H9 (cell line): Measurements from ENCODE around the gene LRCH1. TPM values are rescaled to one million over a fixed set of nuclear protein-coding genes. Genes with fewer than 3 reads are reported as not detected.

ENCODE experiments used
- DNase-seq: peaks from one replicate; pipeline ENCODE4 v3.0.0-alpha.2; 2017
- H2AFZ ChIP-seq: one replicate; pipeline ENCODE4 v1.6.1; 2013; ENCODE audit warnings: mild to moderate bottlenecking, low read length, control low read depth, moderate library complexity
- H2AK5ac ChIP-seq: 2 replicates; pipeline ENCODE4 v1.6.1; 2013; ENCODE audit warnings: low read length, control low read depth, mixed read lengths; ENCODE audit not compliant: insufficient read length
- H2BK120ac ChIP-seq: one replicate; pipeline ENCODE4 v1.6.1; 2013; ENCODE audit warnings: low read depth, mild to moderate bottlenecking, low read length, control low read depth, inconsistent platforms; ENCODE audit not compliant: poor library complexity, severe bottlenecking
- H2BK12ac ChIP-seq: 2 replicates; pipeline ENCODE4 v1.6.1; 2013; ENCODE audit warnings: low read length, control low read depth, mixed read lengths, low read depth; ENCODE audit not compliant: insufficient read length
- H2BK15ac ChIP-seq: 2 replicates; pipeline ENCODE4 v1.6.1; 2013; ENCODE audit warnings: low read depth, low read length, control low read depth
- H2BK20ac ChIP-seq: one replicate; pipeline ENCODE4 v1.6.1; 2013; ENCODE audit warnings: low read depth, mild to moderate bottlenecking, low read length, control low read depth, inconsistent platforms; ENCODE audit not compliant: poor library complexity, severe bottlenecking
- H2BK5ac ChIP-seq: 2 replicates; pipeline ENCODE4 v1.6.1; 2013; ENCODE audit warnings: low read length, control low read depth, mixed read lengths; ENCODE audit not compliant: insufficient read length
- H3K14ac ChIP-seq: 2 replicates; pipeline ENCODE4 v1.6.1; 2013; ENCODE audit warnings: low read length, control low read depth; ENCODE audit not compliant: insufficient read depth
- H3K18ac ChIP-seq: 2 replicates; pipeline ENCODE4 v1.6.1; 2013; ENCODE audit warnings: low read depth, mild to moderate bottlenecking, mixed read lengths, low read length, control low read depth; ENCODE audit not compliant: insufficient read length
- H3K23ac ChIP-seq: 2 replicates; pipeline ENCODE4 v1.6.1; 2013; ENCODE audit warnings: low read length, control low read depth, mixed read lengths, low read depth; ENCODE audit not compliant: insufficient read length
- H3K23me2 ChIP-seq: 2 replicates; pipeline ENCODE4 v1.6.1; 2013; ENCODE audit warnings: low read depth, mild to moderate bottlenecking, mixed read lengths, low read length, control low read depth; ENCODE audit not compliant: insufficient read length, poor library complexity, severe bottlenecking
- H3K27ac ChIP-seq: 2 replicates; pipeline ENCODE4 v1.5.1; 2013; ENCODE audit warnings: low read length, control low read depth, mixed read lengths, low read depth; ENCODE audit not compliant: insufficient read length
- H3K27me3 ChIP-seq: 2 replicates; pipeline ENCODE4 v1.6.1; 2013; ENCODE audit warnings: low read length, control low read depth, inconsistent platforms; ENCODE audit not compliant: insufficient read depth
- H3K4ac ChIP-seq: 2 replicates; pipeline ENCODE4 v1.6.1; 2013; ENCODE audit warnings: low read depth, mild to moderate bottlenecking, control low read depth, inconsistent platforms, low read length, moderate library complexity
- H3K4me1 ChIP-seq: 2 replicates; pipeline ENCODE4 v1.6.1; 2013; ENCODE audit warnings: low read length, control low read depth, inconsistent platforms; ENCODE audit not compliant: insufficient read depth
- H3K4me2 ChIP-seq: 2 replicates; pipeline ENCODE4 v1.6.1; 2013; ENCODE audit warnings: low read length, control low read depth, mixed read lengths; ENCODE audit not compliant: insufficient read length, insufficient read depth
- H3K56ac ChIP-seq: 2 replicates; pipeline ENCODE4 v1.6.1; 2013; ENCODE audit warnings: low read depth, mild to moderate bottlenecking, mixed read lengths, low read length, control low read depth; ENCODE audit not compliant: insufficient read length
- H3K79me1 ChIP-seq: 2 replicates; pipeline ENCODE4 v1.6.1; 2013; ENCODE audit warnings: low read depth, mild to moderate bottlenecking, moderate library complexity, low read length, control low read depth, inconsistent platforms; ENCODE audit not compliant: insufficient read depth, poor library complexity, severe bottlenecking
- H3K79me2 ChIP-seq: 2 replicates; pipeline ENCODE4 v1.6.1; 2013; ENCODE audit warnings: low read length, control low read depth, inconsistent platforms; ENCODE audit not compliant: insufficient read depth
- H3K9ac ChIP-seq: 2 replicates; pipeline ENCODE4 v1.6.1; 2013; ENCODE audit warnings: low read length, control low read depth, mixed read lengths; ENCODE audit not compliant: insufficient read length; ENCODE audit errors: extremely low read depth
- H3K9me3 ChIP-seq: one replicate; pipeline ENCODE4 v1.6.1; 2013; ENCODE audit warnings: low read depth, low read length, inconsistent platforms; ENCODE audit not compliant: control insufficient read depth
- H3T11ph ChIP-seq: one replicate; pipeline ENCODE4 v1.6.1; 2013; ENCODE audit warnings: mild to moderate bottlenecking, low read length, control low read depth, inconsistent platforms
- H4K20me1 ChIP-seq: one replicate; pipeline ENCODE4 v1.6.1; 2013; ENCODE audit not compliant: control insufficient read depth, insufficient read length, insufficient read depth
- H4K5ac ChIP-seq: 2 replicates; pipeline ENCODE4 v1.6.1; 2013; ENCODE audit warnings: low read depth, mild to moderate bottlenecking, mixed read lengths, low read length, control low read depth; ENCODE audit not compliant: insufficient read length
- H4K8ac ChIP-seq: replicated peaks from 2 replicates; pipeline ENCODE4 v1.6.1; 2013; ENCODE audit warnings: low read length, control low read depth, mixed read lengths, low read depth; ENCODE audit not compliant: insufficient read length
- H4K91ac ChIP-seq: 2 replicates; pipeline ENCODE4 v1.6.1; 2013; ENCODE audit warnings: low read depth, mild to moderate bottlenecking, moderate library complexity, mixed read lengths, low read length, control low read depth; ENCODE audit not compliant: insufficient read length
- H3K27ac Mint-ChIP-seq, 3 experiments: 2 replicates in 2 of 3; 3 replicates in 1 of 3; pipeline ENCODE4 v1.8.0; 2020 to 2021; ENCODE audit warnings: mixed read lengths in 3 of 3, mild to moderate bottlenecking in 1 of 3, moderate library complexity in 1 of 3
- H3K27me3 Mint-ChIP-seq: 2 replicates; pipeline ENCODE4 v1.8.0; 2021; ENCODE audit warnings: low read depth, mild to moderate bottlenecking, moderate library complexity, mixed read lengths
- H3K36me3 Mint-ChIP-seq, 3 experiments: 2 replicates in 2 of 3; 3 replicates in 1 of 3; pipeline ENCODE4 v1.8.0; 2020 to 2021; ENCODE audit warnings: low read depth in 3 of 3, mixed read lengths in 3 of 3; ENCODE audit not compliant: insufficient read depth in 1 of 3
- H3K4me1 Mint-ChIP-seq, 2 experiments: 2 replicates each; pipeline ENCODE4 v1.8.0; 2020; ENCODE audit warnings: mixed read lengths in 2 of 2
- H3K4me3 Mint-ChIP-seq, 2 experiments: 2 replicates in 1 of 2; 3 replicates in 1 of 2; pipeline ENCODE4 v1.8.0; 2020 to 2021; ENCODE audit warnings: mild to moderate bottlenecking in 2 of 2, mixed read lengths in 2 of 2, moderate library complexity in 1 of 2
- H3K9me3 Mint-ChIP-seq, 2 experiments: 2 replicates in 1 of 2; 3 replicates in 1 of 2; pipeline ENCODE4 v1.8.0; 2020; ENCODE audit warnings: mild to moderate bottlenecking in 2 of 2, mixed read lengths in 2 of 2, moderate library complexity in 1 of 2
- WGBS: extraction: QIAGEN DNeasy Blood & Tissue Kit; methylation state at CpG from one replicate; pipeline ENCODE4 v1.1.7; 2013; ENCODE audit warnings: missing lambda C conversion rate, low lambda C conversion rate, mixed read lengths; ENCODE audit not compliant: insufficient read length; ENCODE audit errors: extremely low coverage; 5-methylcytosine and 5-hydroxymethylcytosine counted together
- total RNA-seq: library from RNA; stranded (reverse); gene quantifications from 2 replicates; pipeline ENCODE4 v1.2.1, GENCODE V29; 2021
- TF ChIP-seq, protein P1 (sequence below): fragments of 200-600 bp; sonication (generic); conservative IDR thresholded peaks from 3 replicates; pipeline ENCODE4 v1.8.0; 2021; ENCODE audit warnings: antibody characterized with exemption, mild to moderate bottlenecking

The LRCH1 gene
- total RNA-seq, 1 experiment from 2014 or later: 8.0 TPM

DNA sequence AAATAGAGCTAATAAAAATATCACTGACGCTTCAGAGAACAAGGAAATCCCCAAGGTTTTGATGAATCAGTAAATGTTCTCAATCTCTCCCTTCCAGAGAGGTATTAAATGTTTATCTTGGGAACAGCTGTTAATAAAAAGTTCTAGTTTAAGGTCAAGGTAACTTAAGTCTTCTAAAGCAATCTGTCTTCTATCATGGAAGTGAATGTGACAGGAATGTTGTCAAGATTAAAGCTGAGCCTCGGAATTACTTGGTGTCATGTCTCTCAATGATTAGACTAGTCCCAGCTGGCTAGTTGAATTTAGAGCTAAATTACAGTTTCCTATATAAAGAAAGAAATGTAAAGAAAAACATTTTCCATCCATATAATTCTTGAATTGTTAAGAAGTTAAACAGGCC, 220.6 kb downstream of the LRCH1 start:
- no peak for DNase-seq
- Histone ChIP-seq H2BK12ac (no peak overlapping the region), H3K27me3 (no peaks in the 10 kb centered on the region), H2BK120ac (no peak overlapping the region), H3K4me1 (no peaks in the 10 kb centered on the region), H3K23me2 (no peaks in the 10 kb centered on the region), H3K79me1 (no peaks in the 10 kb centered on the region), H3K9ac (no peak overlapping the region), H2AK5ac (no peak overlapping the region), H4K91ac (no peak overlapping the region), H2BK5ac (no peak overlapping the region), H3K27ac (no peak overlapping the region), H3K79me2 (no peaks in the 10 kb centered on the region), H4K8ac (no peak overlapping the region), H3T11ph (no peak overlapping the region), H3K14ac (no peak overlapping the region), H2BK20ac (no peak overlapping the region), H3K4ac (no peak overlapping the region), H3K18ac (no peak overlapping the region), H4K5ac (no peak overlapping the region), H3K9me3 (no peaks in the 10 kb centered on the region), H4K20me1 (no peaks in the 10 kb centered on the region), H2AFZ (no peak overlapping the region), H3K56ac (no peak overlapping the region), H2BK15ac (no peak overlapping the region), H3K4me2 (no peak overlapping the region), H3K23ac (no peak overlapping the region)
- Mint-ChIP-seq H3K4me3 (no peak overlapping the region), H3K36me3 (peaks cover 14 to 60% (median 48%) of the 10 kb centered on the region in 3 experiments; a peak in 6 of 7 replicates), H3K27me3 (no peaks in the 10 kb centered on the region), H3K9me3 (no peaks in the 10 kb centered on the region; a peak in 3 of 5 replicates), H3K27ac (no peak overlapping the region), H3K4me1 (peaks cover 3 to 10% of the 10 kb centered on the region in 2 experiments)
- TF ChIP-seq, protein P1, sequence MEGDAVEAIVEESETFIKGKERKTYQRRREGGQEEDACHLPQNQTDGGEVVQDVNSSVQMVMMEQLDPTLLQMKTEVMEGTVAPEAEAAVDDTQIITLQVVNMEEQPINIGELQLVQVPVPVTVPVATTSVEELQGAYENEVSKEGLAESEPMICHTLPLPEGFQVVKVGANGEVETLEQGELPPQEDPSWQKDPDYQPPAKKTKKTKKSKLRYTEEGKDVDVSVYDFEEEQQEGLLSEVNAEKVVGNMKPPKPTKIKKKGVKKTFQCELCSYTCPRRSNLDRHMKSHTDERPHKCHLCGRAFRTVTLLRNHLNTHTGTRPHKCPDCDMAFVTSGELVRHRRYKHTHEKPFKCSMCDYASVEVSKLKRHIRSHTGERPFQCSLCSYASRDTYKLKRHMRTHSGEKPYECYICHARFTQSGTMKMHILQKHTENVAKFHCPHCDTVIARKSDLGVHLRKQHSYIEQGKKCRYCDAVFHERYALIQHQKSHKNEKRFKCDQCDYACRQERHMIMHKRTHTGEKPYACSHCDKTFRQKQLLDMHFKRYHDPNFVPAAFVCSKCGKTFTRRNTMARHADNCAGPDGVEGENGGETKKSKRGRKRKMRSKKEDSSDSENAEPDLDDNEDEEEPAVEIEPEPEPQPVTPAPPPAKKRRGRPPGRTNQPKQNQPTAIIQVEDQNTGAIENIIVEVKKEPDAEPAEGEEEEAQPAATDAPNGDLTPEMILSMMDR: no peak
- no CpG with 5 or more reads among the region's 2 CpGs for WGBS
